GM12872 (cell line): ENCODE data around the gene EDARADD.

Experiments used
- CTCF ChIP-seq: IDR thresholded peaks from 3 replicates; pipeline ENCODE4 v1.5.1; 2011; ENCODE audit warnings: low read depth, mild to moderate bottlenecking, low read length, moderate library complexity; ENCODE audit not compliant: insufficient read depth

EDARADD gene

GRCh38 chr1:236395947-236396664 lies 2.0 kb downstream of the EDARADD start:
- no peak for TF ChIP-seq CTCF

GRCh38 chr1:236396665-236397043 lies 2.6 kb downstream of the EDARADD start:
- TF ChIP-seq CTCF, result no peak

GRCh38 chr1:236397173-236397759 lies 3.2 kb downstream of the EDARADD start:
- TF ChIP-seq CTCF, result no peak

GRCh38 chr1:236398538-236398937 lies 4.5 kb downstream of the EDARADD start:
- no peak for TF ChIP-seq CTCF

- TF ChIP-seq CTCF, result no peak
Observed at GRCh38 chr1:236400061-236400603, 6.0 kb downstream of the EDARADD start.

- TF ChIP-seq CTCF, result no peak
Observed at GRCh38 chr1:236401698-236402097, 7.6 kb downstream of the EDARADD start.

GRCh38 chr1:236403905-236404696 lies 10.0 kb downstream of the EDARADD start:
- no peak for TF ChIP-seq CTCF
